Sigmoid colon (tissue), 4 donors: ENCODE measurements around the gene ATRX.

Experiments
- EP300 ChIP-seq, 4 donors: sonication (generic); formaldehyde crosslinking; IDR thresholded peaks; one replicate each; pipeline ENCODE4 v1.6.1; 2017; ENCODE audit warnings: antibody characterized with exemption in 4 of 4
- POLR2A ChIP-seq, 2 donors: fragments of 450-650 bp; IDR thresholded peaks; one replicate each; pipeline ENCODE4 v1.6.1; 2016; ENCODE audit warnings: antibody characterized with exemption in 2 of 2, mild to moderate bottlenecking in 2 of 2, moderate library complexity in 2 of 2
- POLR2AphosphoS5 ChIP-seq, 4 donors: sonication (generic); formaldehyde crosslinking; IDR thresholded peaks; one replicate each; pipeline ENCODE4 v1.6.1; 2017; ENCODE audit warnings: antibody characterized with exemption in 4 of 4
- TF ChIP-seq, protein P1 (sequence below), 4 experiments: fragments of 450-650 bp in 3 of 4; fragments of 200-600 bp in 1 of 4; IDR thresholded peaks; one replicate each; pipeline ENCODE4 v1.5.1; 2016 to 2019; ENCODE audit warnings: antibody characterized with exemption in 4 of 4, mild to moderate bottlenecking in 3 of 4, moderate library complexity in 2 of 4

DNA sequence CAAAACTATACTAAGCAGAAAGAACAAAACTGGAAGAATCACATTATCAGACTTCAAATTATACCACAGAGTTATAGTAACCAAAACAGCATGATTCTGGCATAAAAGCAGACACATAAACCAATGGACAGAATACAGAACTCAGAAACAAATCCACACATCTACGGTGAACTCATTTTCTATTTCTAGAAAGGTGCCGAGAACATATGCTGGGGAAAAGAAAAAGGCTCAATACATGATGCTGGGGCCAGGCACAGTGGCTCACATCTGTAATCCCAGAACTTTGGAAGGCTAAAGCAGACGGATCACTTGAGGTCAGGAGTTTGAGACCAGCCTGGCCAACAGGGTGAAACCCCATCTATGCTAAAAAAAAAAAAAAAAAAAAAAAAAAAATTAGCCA is 52.7 kb downstream of the ATRX start:
- TF ChIP-seq, protein P1, sequence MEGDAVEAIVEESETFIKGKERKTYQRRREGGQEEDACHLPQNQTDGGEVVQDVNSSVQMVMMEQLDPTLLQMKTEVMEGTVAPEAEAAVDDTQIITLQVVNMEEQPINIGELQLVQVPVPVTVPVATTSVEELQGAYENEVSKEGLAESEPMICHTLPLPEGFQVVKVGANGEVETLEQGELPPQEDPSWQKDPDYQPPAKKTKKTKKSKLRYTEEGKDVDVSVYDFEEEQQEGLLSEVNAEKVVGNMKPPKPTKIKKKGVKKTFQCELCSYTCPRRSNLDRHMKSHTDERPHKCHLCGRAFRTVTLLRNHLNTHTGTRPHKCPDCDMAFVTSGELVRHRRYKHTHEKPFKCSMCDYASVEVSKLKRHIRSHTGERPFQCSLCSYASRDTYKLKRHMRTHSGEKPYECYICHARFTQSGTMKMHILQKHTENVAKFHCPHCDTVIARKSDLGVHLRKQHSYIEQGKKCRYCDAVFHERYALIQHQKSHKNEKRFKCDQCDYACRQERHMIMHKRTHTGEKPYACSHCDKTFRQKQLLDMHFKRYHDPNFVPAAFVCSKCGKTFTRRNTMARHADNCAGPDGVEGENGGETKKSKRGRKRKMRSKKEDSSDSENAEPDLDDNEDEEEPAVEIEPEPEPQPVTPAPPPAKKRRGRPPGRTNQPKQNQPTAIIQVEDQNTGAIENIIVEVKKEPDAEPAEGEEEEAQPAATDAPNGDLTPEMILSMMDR (IDR thresholded peaks at IDR 0.05) = no peak
- TF ChIP-seq POLR2A (IDR thresholded peaks at IDR 0.05) = no peak
- no peak for TF ChIP-seq EP300 (IDR thresholded peaks at IDR 0.05)
- TF ChIP-seq POLR2AphosphoS5 (IDR thresholded peaks at IDR 0.05) = no peak
